Esophagus squamous epithelium (tissue), 5 donors: ENCODE data around the gene DIO3. TPM values are rescaled to one million over a fixed set of nuclear protein-coding genes. Genes with fewer than 3 reads are reported as not detected.
"Not testable (repeated sequence)": the region's sequence is repeated elsewhere in the genome, so short reads cannot be mapped to it uniquely, and the experiment has no call there.

Experiments used
- DNase-seq: peaks from one replicate; lab custom pipeline; 2025; lab: John Stamatoyannopoulos, UW
- H3K27ac ChIP-seq, 4 donors: fragments of 200-600 bp; sonication (generic); one replicate each; pipeline ENCODE4 v1.5.1; 2016 to 2019; ENCODE audit warnings: mild to moderate bottlenecking in 1 of 4
- H3K27me3 ChIP-seq, 4 donors: fragments of 200-600 bp; sonication (generic); 1 replicate in 3 of 4; 2 replicates in 1 of 4; pipeline versions ENCODE4 v1.5.1 to v1.6.0; 2017 to 2021; ENCODE audit warnings: antibody characterized with exemption in 1 of 4
- H3K36me3 ChIP-seq, 3 donors: fragments of 200-600 bp; sonication (generic); one replicate each; pipeline ENCODE4 v1.5.1; 2016 to 2019
- H3K4me1 ChIP-seq, 3 donors: fragments of 200-600 bp; sonication (generic); one replicate each; pipeline ENCODE4 v1.5.1; 2017 to 2019
- H3K4me3 ChIP-seq, 4 donors: fragments of 200-600 bp; sonication (generic); 1 replicate in 3 of 4; 2 replicates in 1 of 4; pipeline ENCODE4 v1.5.1; 2016 to 2019; ENCODE audit warnings: mild to moderate bottlenecking in 2 of 4, moderate library complexity in 1 of 4
- H3K9me3 ChIP-seq, 3 donors: fragments of 200-600 bp; sonication (generic); one replicate each; pipeline ENCODE4 v1.5.1; 2016 to 2019
- CTCF ChIP-seq, 6 experiments: fragments of 450-650 bp in 4 of 6; fragments of 200-600 bp in 2 of 6; sonication (generic) in 2 of 6; IDR thresholded peaks; one replicate each; pipeline ENCODE4 v1.5.1; 2016 to 2019; ENCODE audit warnings: antibody characterized with exemption in 6 of 6, mild to moderate bottlenecking in 4 of 6, moderate library complexity in 4 of 6
- POLR2A ChIP-seq, 4 donors: fragments of 450-650 bp; IDR thresholded peaks; one replicate each; pipeline ENCODE4 v1.6.1; 2017; ENCODE audit warnings: antibody characterized with exemption in 4 of 4, mild to moderate bottlenecking in 4 of 4, moderate library complexity in 3 of 4
- WGBS, 2 donors: methylation state at CpG; one replicate each; pipeline ENCODE4 v1.1.5; 2018; 5-methylcytosine and 5-hydroxymethylcytosine counted together
- intact Hi-C: fragments of 100-400 bp; cut with DNase I; formaldehyde crosslinking; loops from one replicate; pipeline ENCODE4 v1.15.0; 2022
- total RNA-seq, 4 donors: library from RNA; depleted of rRNA; stranded (reverse); fragments of >200 nt; gene quantifications; one replicate each; pipeline ENCODE4 v1.1.0, GENCODE V29; 2016
- donor health status: DM: yes; HTN: yes; CAD: no.

Gene DIO3
- total RNA-seq, 4 donors from 2014 or later: 0.18 to 4.0 (median 0.53) TPM

GRCh38 chr14:101552786-101553231 lies 8.5 kb upstream of the DIO3 start:
- H3K4me3 ChIP-seq: no peak overlapping the region
- 38 to 83% methylated on average over 3 to 4 of the region's 9 CpGs for WGBS, 2 donors
- intact Hi-C loops: no loop called here

GRCh38 chr14:101553393-101553792 lies 7.9 kb upstream of the DIO3 start:
- H3K9me3 ChIP-seq: no peaks in the 10 kb centered on the region
- WGBS, 2 donors: 57 to 83% methylated on average over 1 of the region's 1 CpG
- no peak for TF ChIP-seq CTCF (IDR thresholded peaks at IDR 0.05)
- TF ChIP-seq POLR2A (IDR thresholded peaks at IDR 0.05): no peak
- H3K4me1 ChIP-seq: peaks cover 0 to 26% (median 13%) of the 10 kb centered on the region in 3 donors
- peaks cover 0 to 49% (median 0%) of the 10 kb centered on the region in 4 donors for H3K27me3 ChIP-seq
- H3K36me3 ChIP-seq: no peaks in the 10 kb centered on the region
- no peak for DNase-seq
- intact Hi-C loops: no loop called here
- H3K4me3 ChIP-seq: no peak overlapping the region
- H3K27ac ChIP-seq: no peak overlapping the region

More at GRCh38 chr14:101552786-101553231, 8.5 kb upstream of the DIO3 start:
- peaks cover 0 to 20% (median 13%) of the 10 kb centered on the region in 3 donors for H3K4me1 ChIP-seq
- no peak for TF ChIP-seq POLR2A (IDR thresholded peaks at IDR 0.05)
- no peak for TF ChIP-seq CTCF (IDR thresholded peaks at IDR 0.05)
- no peak for DNase-seq
- no peaks in the 10 kb centered on the region for H3K36me3 ChIP-seq
- peaks cover 0 to 49% (median 0%) of the 10 kb centered on the region in 4 donors for H3K27me3 ChIP-seq
- no peaks in the 10 kb centered on the region for H3K9me3 ChIP-seq
- H3K27ac ChIP-seq: no peak overlapping the region

DNA sequence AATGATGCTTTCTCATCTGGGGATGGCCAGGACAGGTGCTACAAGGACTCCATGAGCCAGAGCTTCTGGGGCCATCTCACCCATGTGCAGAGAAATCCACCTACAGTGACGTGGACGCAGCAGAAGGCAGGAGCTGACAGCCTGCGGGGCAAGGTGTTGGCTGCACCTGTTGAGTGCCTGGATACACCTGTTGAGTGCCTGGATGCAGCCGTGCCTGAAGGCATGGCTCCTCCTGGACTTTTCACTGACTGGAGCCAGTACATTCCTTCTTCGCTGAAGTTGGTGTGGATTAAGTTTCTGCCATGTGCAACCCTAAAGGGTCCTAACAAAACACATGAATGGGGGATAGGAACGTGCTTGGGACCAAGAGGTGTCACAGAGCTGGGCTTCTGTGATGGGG lies 7.4 kb upstream of the DIO3 start:
- Histone ChIP-seq H3K4me3 (no peak overlapping the region), H3K4me1 (peaks cover 0 to 32% (median 13%) of the 10 kb centered on the region in 3 donors), H3K9me3 (no peaks in the 10 kb centered on the region), H3K27me3 (peaks cover 0 to 50% (median under 1%) of the 10 kb centered on the region in 4 donors), H3K27ac (no peak overlapping the region), H3K36me3 (no peaks in the 10 kb centered on the region)
- no peak for DNase-seq
- intact Hi-C loops: no loop called here
- 72 to 92% methylated on average over 3 to 4 of the region's 6 CpGs for WGBS, 2 donors
- TF ChIP-seq POLR2A (IDR thresholded peaks at IDR 0.05) (no peak), CTCF (IDR thresholded peaks at IDR 0.05) (no peak)

- 76 to 79% methylated on average over 17 to 18 of the region's 20 CpGs for WGBS, 2 donors
- intact Hi-C loops: no loop called here
- peaks cover 0 to 62% (median 6%) of the 10 kb centered on the region in 4 donors for H3K27me3 ChIP-seq
These were observed 6.2 kb upstream of the DIO3 start for GRCh38 chr14:101554991-101555668.

GRCh38 chr14:101555669-101556043 lies 5.6 kb upstream of the DIO3 start:
- peaks cover 0 to 68% (median 6%) of the 10 kb centered on the region in 4 donors for H3K27me3 ChIP-seq
- 43 to 58% methylated on average over 4 of the region's 5 CpGs for WGBS, 2 donors
- H3K36me3 ChIP-seq, H3K9me3 ChIP-seq, DNase-seq, intact Hi-C loops, H3K4me3 ChIP-seq, H3K27ac ChIP-seq: not testable (repeated sequence)
- H3K4me1 ChIP-seq: peaks cover 5 to 45% (median 13%) of the 10 kb centered on the region in 3 donors

More at GRCh38 chr14:101554991-101555668, 6.2 kb upstream of the DIO3 start:
- Histone ChIP-seq H3K4me1 (peaks cover 4 to 44% (median 13%) of the 10 kb centered on the region in 3 donors), H3K4me3 (no peak overlapping the region), H3K9me3 (no peaks in the 10 kb centered on the region), H3K27ac (no peak overlapping the region), H3K36me3 (no peaks in the 10 kb centered on the region)
- TF ChIP-seq POLR2A (IDR thresholded peaks at IDR 0.05): no peak
- no peak for TF ChIP-seq CTCF (IDR thresholded peaks at IDR 0.05)
- DNase-seq: no peak
